ENCODE results near the gene HPCAL1.

HPCAL1 gene

DNA sequence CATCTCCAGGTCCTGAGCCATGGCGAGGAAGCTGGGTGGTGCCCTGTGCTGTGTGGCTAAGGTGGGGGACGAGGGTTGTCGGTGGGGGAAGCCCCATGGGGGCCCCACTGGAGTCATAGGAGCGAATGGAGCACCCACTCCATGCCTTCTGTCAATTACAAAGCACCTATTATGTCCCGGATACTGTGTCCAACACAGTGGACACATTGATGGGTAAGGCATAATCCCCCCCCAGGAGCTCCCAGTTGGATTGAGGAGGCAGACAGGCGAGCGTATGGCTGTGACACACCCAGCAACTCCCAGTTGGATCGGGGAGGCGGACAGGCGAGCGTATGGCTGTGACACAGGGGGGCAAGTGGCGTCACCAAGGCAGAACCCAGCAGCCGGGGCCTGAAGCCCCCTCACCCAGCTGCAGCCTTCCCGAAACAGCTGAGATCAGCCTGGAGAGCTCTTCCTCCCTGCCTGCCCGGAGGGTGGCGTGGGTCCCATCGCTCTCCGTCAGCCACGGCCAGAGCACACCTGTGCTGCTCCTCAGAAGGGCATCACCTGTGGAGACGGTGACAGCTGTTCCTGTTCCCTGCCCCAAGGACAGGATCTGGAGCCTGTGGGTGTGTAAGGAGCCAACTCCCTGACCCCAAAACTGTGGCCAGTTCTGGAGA lies 69.6 kb downstream of the HPCAL1 start:
- H3K79me2 ChIP-seq (ENCODE audit: control insufficient read depth, insufficient read depth, low read length, poor library complexity) = no peaks in the 10 kb centered on the region
- H3K27me3 ChIP-seq (ENCODE audit: insufficient read depth, low read length) = no peaks in the 10 kb centered on the region
- no peak overlapping the region for H2AK5ac ChIP-seq (ENCODE audit: low read length)
- H2BK120ac ChIP-seq (ENCODE audit: insufficient read depth, low read length, poor library complexity) = no peak overlapping the region
- no peak overlapping the region for H3K14ac ChIP-seq (ENCODE audit: low read length)
- H4K12ac ChIP-seq (ENCODE audit: low read depth, low read length) = no peak overlapping the region
- H2BK12ac ChIP-seq (ENCODE audit: low read length) = no peak overlapping the region
- no CpG with 5 or more reads among the region's 20 CpGs for WGBS (ENCODE audit: extremely low coverage, insufficient coverage, insufficient read length)
- H3K23ac ChIP-seq (ENCODE audit: low read length) = no peak overlapping the region
- no peak overlapping the region for H2AFZ ChIP-seq (ENCODE audit: insufficient read depth, low read length, poor library complexity)
- no peak overlapping the region for H4K8ac ChIP-seq (ENCODE audit: low read depth, low read length)
- H3K9me3 ChIP-seq (ENCODE audit: insufficient read depth, low read depth, low read length) = no peaks in the 10 kb centered on the region
- no peaks in the 10 kb centered on the region for H3K36me3 ChIP-seq (ENCODE audit: control insufficient read depth in 1 of 2, insufficient read depth in 2 of 2, low read length in 2 of 2)
- H3K9ac ChIP-seq (ENCODE audit: low read length) = no peak overlapping the region
- no peak overlapping the region for H3K27ac ChIP-seq (ENCODE audit: low read depth, low read length)
- H3K79me1 ChIP-seq (ENCODE audit: low read length) = no peaks in the 10 kb centered on the region
- H3K4me3 ChIP-seq (ENCODE audit: low read depth, low read length) = no peak overlapping the region
- H3K4me2 ChIP-seq (ENCODE audit: low read length) = no peak overlapping the region
- no peak for DNase-seq
- H3K4me1 ChIP-seq (ENCODE audit: control insufficient read depth in 1 of 2, insufficient read depth in 2 of 2, low read length in 2 of 2) = peaks cover 0 to 4% of the 10 kb centered on the region in 2 experiments
- no peak overlapping the region for H3K4ac ChIP-seq (ENCODE audit: low read depth, low read length)
- H2BK5ac ChIP-seq (ENCODE audit: low read depth, low read length, poor library complexity) = no peak overlapping the region
- no peak overlapping the region for H3K18ac ChIP-seq (ENCODE audit: low read length)
- no peak overlapping the region for H4K91ac ChIP-seq (ENCODE audit: low read depth, low read length)

- WGBS (ENCODE audit: extremely low coverage, insufficient coverage, insufficient read length) = no CpG with 5 or more reads among the region's 7 CpGs
These were observed 70.1 kb downstream of the HPCAL1 start for GRCh38 chr2:10372862-10373240.

GRCh38 chr2:10373931-10374330 lies 71.2 kb downstream of the HPCAL1 start:
- H3K14ac ChIP-seq (ENCODE audit: low read length) = no peak overlapping the region
- no peak overlapping the region for H4K8ac ChIP-seq (ENCODE audit: low read depth, low read length)
- no peak overlapping the region for H3K4me2 ChIP-seq (ENCODE audit: low read length)
- no peak overlapping the region for H4K91ac ChIP-seq (ENCODE audit: low read depth, low read length)
- H3K27me3 ChIP-seq (ENCODE audit: insufficient read depth, low read length) = no peaks in the 10 kb centered on the region
- no peak overlapping the region for H3K4me3 ChIP-seq (ENCODE audit: low read depth, low read length)
- H3K36me3 ChIP-seq (ENCODE audit: control insufficient read depth in 1 of 2, insufficient read depth in 2 of 2, low read length in 2 of 2) = no peaks in the 10 kb centered on the region
- H3K23ac ChIP-seq (ENCODE audit: low read length) = no peak overlapping the region
- no peak overlapping the region for H3K27ac ChIP-seq (ENCODE audit: low read depth, low read length)
- no peak for DNase-seq
- no peak overlapping the region for H2BK120ac ChIP-seq (ENCODE audit: insufficient read depth, low read length, poor library complexity)
- no peak overlapping the region for H2AFZ ChIP-seq (ENCODE audit: insufficient read depth, low read length, poor library complexity)
- no peaks in the 10 kb centered on the region for H3K79me2 ChIP-seq (ENCODE audit: control insufficient read depth, insufficient read depth, low read length, poor library complexity)
- no peaks in the 10 kb centered on the region for H3K9me3 ChIP-seq (ENCODE audit: insufficient read depth, low read depth, low read length)
- no peak overlapping the region for H3K9ac ChIP-seq (ENCODE audit: low read length)
- peaks cover 0 to 2% of the 10 kb centered on the region in 2 experiments for H3K4me1 ChIP-seq (ENCODE audit: control insufficient read depth in 1 of 2, insufficient read depth in 2 of 2, low read length in 2 of 2)
- H2BK12ac ChIP-seq (ENCODE audit: low read length) = no peak overlapping the region
- no peak overlapping the region for H2BK5ac ChIP-seq (ENCODE audit: low read depth, low read length, poor library complexity)
- WGBS (ENCODE audit: extremely low coverage, insufficient coverage, insufficient read length) = no CpG with 5 or more reads among the region's 10 CpGs
- no peak overlapping the region for H4K12ac ChIP-seq (ENCODE audit: low read depth, low read length)
- no peaks in the 10 kb centered on the region for H3K79me1 ChIP-seq (ENCODE audit: low read length)
- no peak overlapping the region for H2AK5ac ChIP-seq (ENCODE audit: low read length)
- no peak overlapping the region for H3K4ac ChIP-seq (ENCODE audit: low read depth, low read length)
- no peak overlapping the region for H3K18ac ChIP-seq (ENCODE audit: low read length)

More at GRCh38 chr2:10372862-10373240, 70.1 kb downstream of the HPCAL1 start:
- DNase-seq = no peak
- H2BK12ac ChIP-seq (ENCODE audit: low read length) = no peak overlapping the region
- H3K4me2 ChIP-seq (ENCODE audit: low read length) = no peak overlapping the region
- H4K91ac ChIP-seq (ENCODE audit: low read depth, low read length) = no peak overlapping the region
- H3K4ac ChIP-seq (ENCODE audit: low read depth, low read length) = no peak overlapping the region
- no peaks in the 10 kb centered on the region for H3K79me2 ChIP-seq (ENCODE audit: control insufficient read depth, insufficient read depth, low read length, poor library complexity)
- H3K27me3 ChIP-seq (ENCODE audit: insufficient read depth, low read length) = no peaks in the 10 kb centered on the region
- H3K9me3 ChIP-seq (ENCODE audit: insufficient read depth, low read depth, low read length) = no peaks in the 10 kb centered on the region
- no peak overlapping the region for H2BK120ac ChIP-seq (ENCODE audit: insufficient read depth, low read length, poor library complexity)
- H2AK5ac ChIP-seq (ENCODE audit: low read length) = no peak overlapping the region
- H2AFZ ChIP-seq (ENCODE audit: insufficient read depth, low read length, poor library complexity) = no peak overlapping the region
- no peak overlapping the region for H3K4me3 ChIP-seq (ENCODE audit: low read depth, low read length)
- peaks cover 0 to 4% of the 10 kb centered on the region in 2 experiments for H3K4me1 ChIP-seq (ENCODE audit: control insufficient read depth in 1 of 2, insufficient read depth in 2 of 2, low read length in 2 of 2)
- no peak overlapping the region for H3K27ac ChIP-seq (ENCODE audit: low read depth, low read length)
- no peak overlapping the region for H3K14ac ChIP-seq (ENCODE audit: low read length)
- no peak overlapping the region for H2BK5ac ChIP-seq (ENCODE audit: low read depth, low read length, poor library complexity)
- no peaks in the 10 kb centered on the region for H3K36me3 ChIP-seq (ENCODE audit: control insufficient read depth in 1 of 2, insufficient read depth in 2 of 2, low read length in 2 of 2)
- no peak overlapping the region for H3K18ac ChIP-seq (ENCODE audit: low read length)
- no peak overlapping the region for H3K9ac ChIP-seq (ENCODE audit: low read length)
- no peak overlapping the region for H3K23ac ChIP-seq (ENCODE audit: low read length)
- no peaks in the 10 kb centered on the region for H3K79me1 ChIP-seq (ENCODE audit: low read length)
- no peak overlapping the region for H4K12ac ChIP-seq (ENCODE audit: low read depth, low read length)
- H4K8ac ChIP-seq (ENCODE audit: low read depth, low read length) = no peak overlapping the region

DNA sequence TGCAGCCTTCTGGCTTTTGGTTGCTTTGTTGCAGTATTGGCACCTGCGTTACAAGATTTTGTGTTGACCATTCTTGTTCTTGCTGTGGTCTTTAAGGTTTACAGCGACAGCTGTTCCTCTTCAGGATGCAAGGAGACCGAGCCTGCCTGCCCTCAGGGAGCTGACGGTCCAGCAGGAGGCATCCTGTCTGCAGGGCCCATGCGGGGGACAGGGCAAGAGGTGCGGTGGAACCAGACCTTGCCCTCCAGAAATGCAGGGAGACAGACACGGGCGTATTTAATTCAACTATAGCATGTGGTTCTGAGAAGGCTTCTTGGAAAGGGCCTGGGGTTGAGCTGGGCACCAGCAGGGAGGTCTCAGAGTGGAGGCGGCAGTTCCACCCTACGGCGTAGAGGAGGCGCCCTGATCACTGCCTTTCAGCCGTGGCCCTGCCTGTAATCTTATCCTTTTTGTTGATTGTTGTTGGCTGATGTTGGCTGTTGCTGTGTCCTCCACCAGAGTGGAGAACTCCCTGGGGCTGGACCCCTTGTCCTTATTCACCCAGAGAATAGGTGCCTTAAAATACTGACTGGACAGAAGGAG lies 71.7 kb downstream of the HPCAL1 start:
- Histone ChIP-seq H4K12ac (ENCODE audit: low read depth, low read length) (no peak overlapping the region), H3K18ac (ENCODE audit: low read length) (no peak overlapping the region), H2BK12ac (ENCODE audit: low read length) (no peak overlapping the region), H2AFZ (ENCODE audit: insufficient read depth, low read length, poor library complexity) (no peak overlapping the region), H3K27me3 (ENCODE audit: insufficient read depth, low read length) (no peaks in the 10 kb centered on the region), H3K9ac (ENCODE audit: low read length) (no peak overlapping the region), H2BK120ac (ENCODE audit: insufficient read depth, low read length, poor library complexity) (no peak overlapping the region), H3K23ac (ENCODE audit: low read length) (no peak overlapping the region), H3K36me3 (ENCODE audit: control insufficient read depth in 1 of 2, insufficient read depth in 2 of 2, low read length in 2 of 2) (no peaks in the 10 kb centered on the region), H3K27ac (ENCODE audit: low read depth, low read length) (no peak overlapping the region), H3K14ac (ENCODE audit: low read length) (no peak overlapping the region), H2BK5ac (ENCODE audit: low read depth, low read length, poor library complexity) (no peak overlapping the region), H4K91ac (ENCODE audit: low read depth, low read length) (no peak overlapping the region), H3K4me3 (ENCODE audit: low read depth, low read length) (no peak overlapping the region), H3K4me2 (ENCODE audit: low read length) (no peak overlapping the region), H3K4me1 (ENCODE audit: control insufficient read depth in 1 of 2, insufficient read depth in 2 of 2, low read length in 2 of 2) (no peaks in the 10 kb centered on the region), H3K4ac (ENCODE audit: low read depth, low read length) (no peak overlapping the region), H4K8ac (ENCODE audit: low read depth, low read length) (no peak overlapping the region), H2AK5ac (ENCODE audit: low read length) (no peak overlapping the region), H3K79me2 (ENCODE audit: control insufficient read depth, insufficient read depth, low read length, poor library complexity) (no peaks in the 10 kb centered on the region), H3K9me3 (ENCODE audit: insufficient read depth, low read depth, low read length) (no peaks in the 10 kb centered on the region), H3K79me1 (ENCODE audit: low read length) (no peaks in the 10 kb centered on the region)
- no CpG with 5 or more reads among the region's 13 CpGs for WGBS (ENCODE audit: extremely low coverage, insufficient coverage, insufficient read length)
- DNase-seq = no peak
